EL (cell line): ENCODE results near the gene LHFPL3.

ENCODE experiments used
- DNase-seq: peaks from one replicate; pipeline ENCODE4 v3.0.0-alpha.2; 2016

Gene LHFPL3

GRCh38 chr7:104852386-104852785, 524.0 kb downstream of the LHFPL3 start:
- DNase-seq = no peak

GRCh38 chr7:104855861-104856260, 527.5 kb downstream of the LHFPL3 start:
- DNase-seq = no peak

- DNase-seq = no peak
Measured at GRCh38 chr7:104857458-104858425, 529.3 kb downstream of the LHFPL3 start.

GRCh38 chr7:104859754-104860426, 531.5 kb downstream of the LHFPL3 start:
- no peak for DNase-seq

GRCh38 chr7:104861729-104862390, 533.5 kb downstream of the LHFPL3 start:
- DNase-seq = no peak

- peak; percentile 12 for DNase-seq
Measured at GRCh38 chr7:104862719-104863118, 534.3 kb downstream of the LHFPL3 start.

GRCh38 chr7:104873401-104873800, 545.0 kb downstream of the LHFPL3 start:
- no peak for DNase-seq

GRCh38 chr7:104878577-104878976, 550.2 kb downstream of the LHFPL3 start:
- no peak for DNase-seq

- DNase-seq = no peak
Measured at GRCh38 chr7:104883248-104883717, 554.9 kb downstream of the LHFPL3 start.

- DNase-seq = peak; percentile 79
Measured at GRCh38 chr7:104883718-104884452, 555.5 kb downstream of the LHFPL3 start.

- DNase-seq = no peak
Measured at GRCh38 chr7:104886651-104887050, 558.2 kb downstream of the LHFPL3 start.

- no peak for DNase-seq
Measured at GRCh38 chr7:104890216-104890615, 561.8 kb downstream of the LHFPL3 start.

- peak; percentile 11 for DNase-seq
Measured at GRCh38 chr7:104891949-104892348, 563.5 kb downstream of the LHFPL3 start.

- DNase-seq = no peak
Measured at GRCh38 chr7:104894314-104894713, 565.9 kb downstream of the LHFPL3 start.

GRCh38 chr7:104894726-104895521, 566.5 kb downstream of the LHFPL3 start:
- DNase-seq = no peak

GRCh38 chr7:104895522-104896236, 567.3 kb downstream of the LHFPL3 start:
- DNase-seq = no peak

GRCh38 chr7:104898434-104898833, 570.0 kb downstream of the LHFPL3 start:
- DNase-seq = no peak

GRCh38 chr7:104900525-104901239, 572.3 kb downstream of the LHFPL3 start:
- DNase-seq = no peak

GRCh38 chr7:104901240-104901619, 572.8 kb downstream of the LHFPL3 start:
- no peak for DNase-seq

GRCh38 chr7:104902183-104902582, 573.8 kb downstream of the LHFPL3 start:
- no peak for DNase-seq
